Stimulated activated CD4-positive, alpha-beta T cell treated with anti-CD3 and anti-CD28 coated beads, TNF-alpha, amount 100 ng/mL, for 48 hours (primary cell): ENCODE data around the gene ELAVL1.
"Not testable (repeated sequence)": the region's sequence is repeated elsewhere in the genome, so short reads cannot be mapped to it uniquely, and the experiment has no call there.

Experiments
- DNase-seq, 3 donors: peaks; one replicate each; pipeline ENCODE4 v3.0.0-alpha.2; 2020; ENCODE audit warnings: low read depth in 3 of 3

The ELAVL1 gene

GRCh38 chr19:7970716-7971448 lies 34.6 kb downstream of the ELAVL1 start:
- peak in 2 of 3 donors; percentile 3 to 11 for DNase-seq

GRCh38 chr19:7969555-7969939 lies 35.9 kb downstream of the ELAVL1 start:
- DNase-seq = no peak

- DNase-seq = no peak
Observed at GRCh38 chr19:7968796-7969554, 36.5 kb downstream of the ELAVL1 start.

- DNase-seq = no peak
Observed at GRCh38 chr19:7968008-7968795, 37.2 kb downstream of the ELAVL1 start.

GRCh38 chr19:7965921-7966665 lies 39.3 kb downstream of the ELAVL1 start:
- no peak for DNase-seq

GRCh38 chr19:7965259-7965841 lies 40.1 kb downstream of the ELAVL1 start:
- DNase-seq = no peak

- no peak for DNase-seq
Observed at GRCh38 chr19:7963566-7963965, 41.9 kb downstream of the ELAVL1 start.

GRCh38 chr19:7962644-7963268 lies 42.7 kb downstream of the ELAVL1 start:
- no peak for DNase-seq

GRCh38 chr19:7961920-7962626 lies 43.4 kb downstream of the ELAVL1 start:
- DNase-seq = no peak

GRCh38 chr19:7961082-7961481 lies 44.4 kb downstream of the ELAVL1 start:
- not testable (repeated sequence) for DNase-seq

- DNase-seq = no peak
Observed at GRCh38 chr19:7959211-7959610, 46.2 kb downstream of the ELAVL1 start.

- no peak for DNase-seq
Observed at GRCh38 chr19:7955696-7956095, 49.7 kb downstream of the ELAVL1 start.

- no peak for DNase-seq
Observed at GRCh38 chr19:7953576-7953975, 51.9 kb downstream of the ELAVL1 start.

- DNase-seq = no peak
Observed at GRCh38 chr19:7953060-7953459, 52.4 kb downstream of the ELAVL1 start.

- DNase-seq = no peak
Observed at GRCh38 chr19:7947939-7948338, 57.5 kb downstream of the ELAVL1 start.

- peak; percentile 74 to 83 (median 79) for DNase-seq
Observed at GRCh38 chr19:7944177-7944761, 61.2 kb downstream of the ELAVL1 start.

GRCh38 chr19:7943444-7944176 lies 61.8 kb downstream of the ELAVL1 start, which contains the start of gene TIMM44:
TSS of gene TIMM44 (minus strand) at chr19:7943666. CDS start at chr19:7943651, 15 bp downstream.
- peak; percentile 96 to 99 (median 97) for DNase-seq

GRCh38 chr19:7942981-7943443 lies 62.4 kb downstream of the ELAVL1 start:
- no peak for DNase-seq
